ENCODE measurements around the gene PALD1. TPM values are rescaled to one million over a fixed set of nuclear protein-coding genes. Genes with fewer than 3 reads are reported as not detected.

The PALD1 gene
- total RNA-seq, 2 donors from 2014 or later = 17.3 to 19.7 TPM

DNA sequence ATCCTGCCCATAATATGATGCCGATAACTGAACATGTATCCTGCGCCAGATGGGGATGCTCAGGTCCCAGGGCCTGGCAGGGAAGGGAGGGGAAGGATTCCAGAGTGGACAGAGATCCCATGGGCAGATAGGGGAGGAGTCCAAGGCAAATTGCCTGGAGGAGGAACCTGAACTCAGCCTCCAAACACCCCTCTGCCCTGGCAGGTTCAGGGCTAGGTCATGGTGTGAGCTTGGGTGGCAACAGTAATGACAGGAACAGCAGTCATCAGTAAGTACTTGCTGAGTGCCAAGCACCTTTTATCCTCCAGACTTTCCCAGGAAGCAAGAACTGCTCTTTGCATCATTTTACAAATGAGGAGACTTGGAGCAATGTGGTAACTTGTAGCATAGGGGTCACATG lies 3.8 kb upstream of the PALD1 start:
- no peaks in the 10 kb centered on the region for H3K9me3 Mint-ChIP-seq
- H3K9me3 ChIP-seq (ENCODE audit: control insufficient read depth, low read length) = no peaks in the 10 kb centered on the region
- H3K4me3 ChIP-seq (ENCODE audit: low read length) = no peak overlapping the region
- H3K4me1 Mint-ChIP-seq = peaks cover 15% of the 10 kb centered on the region
- no peak overlapping the region for H3K9ac ChIP-seq (ENCODE audit: extremely low read depth, low read length, poor library complexity, severe bottlenecking)
- 90 to 100% methylated on average over 2 of the region's 2 CpGs for WGBS, 2 experiments (ENCODE audit: insufficient coverage in 1 of 2, insufficient read length in 1 of 2)
- no peaks in the 10 kb centered on the region for H3K36me3 ChIP-seq (ENCODE audit: control insufficient read depth, insufficient read depth, low read length)
- peaks cover 3% of the 10 kb centered on the region for H3K4me1 ChIP-seq (ENCODE audit: control insufficient read depth, insufficient read depth, low read length)
- DNase-seq = no peak
- no peak overlapping the region for H3K27ac Mint-ChIP-seq
- H3K27me3 Mint-ChIP-seq (ENCODE audit: insufficient read depth) = peaks cover 4% of the 10 kb centered on the region
- no peaks in the 10 kb centered on the region for H3K27me3 ChIP-seq (ENCODE audit: control insufficient read depth, insufficient read depth, low read length, poor library complexity, severe bottlenecking)
- H3K36me3 Mint-ChIP-seq (ENCODE audit: low read depth) = no peaks in the 10 kb centered on the region
- no peak overlapping the region for H3K4me3 Mint-ChIP-seq
- TF ChIP-seq, protein P1, sequence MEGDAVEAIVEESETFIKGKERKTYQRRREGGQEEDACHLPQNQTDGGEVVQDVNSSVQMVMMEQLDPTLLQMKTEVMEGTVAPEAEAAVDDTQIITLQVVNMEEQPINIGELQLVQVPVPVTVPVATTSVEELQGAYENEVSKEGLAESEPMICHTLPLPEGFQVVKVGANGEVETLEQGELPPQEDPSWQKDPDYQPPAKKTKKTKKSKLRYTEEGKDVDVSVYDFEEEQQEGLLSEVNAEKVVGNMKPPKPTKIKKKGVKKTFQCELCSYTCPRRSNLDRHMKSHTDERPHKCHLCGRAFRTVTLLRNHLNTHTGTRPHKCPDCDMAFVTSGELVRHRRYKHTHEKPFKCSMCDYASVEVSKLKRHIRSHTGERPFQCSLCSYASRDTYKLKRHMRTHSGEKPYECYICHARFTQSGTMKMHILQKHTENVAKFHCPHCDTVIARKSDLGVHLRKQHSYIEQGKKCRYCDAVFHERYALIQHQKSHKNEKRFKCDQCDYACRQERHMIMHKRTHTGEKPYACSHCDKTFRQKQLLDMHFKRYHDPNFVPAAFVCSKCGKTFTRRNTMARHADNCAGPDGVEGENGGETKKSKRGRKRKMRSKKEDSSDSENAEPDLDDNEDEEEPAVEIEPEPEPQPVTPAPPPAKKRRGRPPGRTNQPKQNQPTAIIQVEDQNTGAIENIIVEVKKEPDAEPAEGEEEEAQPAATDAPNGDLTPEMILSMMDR (conservative IDR thresholded peaks at IDR 0.05) = no peak
- H3K27ac ChIP-seq (ENCODE audit: low read depth, low read length) = no peak overlapping the region

DNA sequence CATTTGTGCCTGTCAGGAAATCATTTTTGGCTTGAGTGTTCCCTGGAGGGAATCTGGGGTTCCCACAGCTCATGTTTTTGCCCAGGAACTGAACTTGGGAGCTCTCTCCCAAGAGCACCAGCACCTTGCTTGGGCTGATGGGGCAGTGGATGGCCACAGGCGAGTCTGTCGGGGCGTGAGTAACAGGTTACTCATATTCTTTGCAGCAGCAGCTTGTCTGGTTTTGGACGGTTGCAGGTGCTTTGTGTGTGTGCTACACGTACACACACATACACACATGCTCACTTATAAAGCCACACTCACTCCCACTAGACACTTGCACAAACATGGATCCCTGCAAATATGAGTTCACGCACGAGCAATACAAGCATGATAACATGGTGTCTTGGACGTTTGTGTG lies 2.9 kb upstream of the PALD1 start:
- no peak overlapping the region for H3K9ac ChIP-seq (ENCODE audit: extremely low read depth, low read length, poor library complexity, severe bottlenecking)
- H3K4me1 Mint-ChIP-seq = peaks cover 24% of the 10 kb centered on the region
- no peak overlapping the region for H3K27ac ChIP-seq (ENCODE audit: low read depth, low read length)
- no peaks in the 10 kb centered on the region for H3K27me3 ChIP-seq (ENCODE audit: control insufficient read depth, insufficient read depth, low read length, poor library complexity, severe bottlenecking)
- no peaks in the 10 kb centered on the region for H3K36me3 Mint-ChIP-seq (ENCODE audit: low read depth)
- no peaks in the 10 kb centered on the region for H3K9me3 Mint-ChIP-seq
- H3K27me3 Mint-ChIP-seq (ENCODE audit: insufficient read depth) = peaks cover 4% of the 10 kb centered on the region
- no peak overlapping the region for H3K4me3 Mint-ChIP-seq
- TF ChIP-seq, protein P1 (conservative IDR thresholded peaks at IDR 0.05) = no peak
- no peak for DNase-seq
- no peak overlapping the region for H3K27ac Mint-ChIP-seq
- H3K4me1 ChIP-seq (ENCODE audit: control insufficient read depth, insufficient read depth, low read length) = peaks cover 6% of the 10 kb centered on the region
- WGBS, 2 experiments (ENCODE audit: insufficient coverage in 1 of 2, insufficient read length in 1 of 2) = 91 to 100% methylated on average over 2 to 8 of the region's 8 CpGs
- no peaks in the 10 kb centered on the region for H3K9me3 ChIP-seq (ENCODE audit: control insufficient read depth, low read length)
- H3K4me3 ChIP-seq (ENCODE audit: low read length) = no peak overlapping the region
- no peaks in the 10 kb centered on the region for H3K36me3 ChIP-seq (ENCODE audit: control insufficient read depth, insufficient read depth, low read length)

DNA sequence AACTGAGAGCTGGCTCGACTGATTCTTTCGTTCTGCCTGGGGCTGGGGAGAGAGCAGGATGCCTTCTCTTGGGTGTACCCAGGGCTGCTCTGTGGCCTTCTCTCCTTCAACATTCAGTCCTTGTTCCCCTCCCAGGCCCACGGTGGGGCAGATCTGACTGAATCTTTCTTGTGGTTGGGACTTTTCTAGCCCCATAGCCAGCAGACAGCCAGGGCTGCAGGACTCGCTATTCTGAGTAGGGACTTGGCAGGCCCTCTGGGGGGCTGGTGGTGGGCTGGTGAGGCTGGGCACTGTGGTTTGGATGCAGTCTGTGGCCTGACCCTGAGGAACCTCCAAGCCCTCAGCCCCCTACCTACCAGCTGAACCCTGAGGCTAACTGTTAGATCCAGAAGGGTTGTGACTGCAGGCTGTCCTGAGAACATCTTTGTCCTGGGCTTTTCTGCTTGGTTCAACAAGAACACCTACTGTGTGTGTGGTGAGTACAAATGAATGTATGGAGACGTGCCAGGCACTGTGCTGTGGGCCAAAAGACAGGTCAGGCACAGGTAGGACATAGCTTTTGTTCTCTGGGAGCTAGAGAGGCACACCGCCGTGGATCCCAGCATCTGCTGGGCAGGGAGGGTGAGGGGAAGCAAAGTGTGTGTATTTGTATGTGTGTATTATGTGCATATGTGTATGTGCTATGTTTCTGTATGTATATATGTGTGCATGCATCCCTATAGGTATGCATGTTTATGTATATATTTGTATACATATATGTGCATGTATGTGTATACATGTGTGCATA lies 2.1 kb upstream of the PALD1 start:
- TF ChIP-seq, protein P1 (conservative IDR thresholded peaks at IDR 0.05) = no peak
- H3K4me1 ChIP-seq (ENCODE audit: control insufficient read depth, insufficient read depth, low read length) = peaks cover 6% of the 10 kb centered on the region
- no peak overlapping the region for H3K4me3 ChIP-seq (ENCODE audit: low read length)
- no peak overlapping the region for H3K9ac ChIP-seq (ENCODE audit: extremely low read depth, low read length, poor library complexity, severe bottlenecking)
- Mint-ChIP-seq H3K27me3 (ENCODE audit: insufficient read depth) (peaks cover 4% of the 10 kb centered on the region), H3K9me3 (no peaks in the 10 kb centered on the region), H3K36me3 (ENCODE audit: low read depth) (no peaks in the 10 kb centered on the region), H3K27ac (no peak overlapping the region), H3K4me1 (peaks cover 26% of the 10 kb centered on the region), H3K4me3 (peak overlapping the region; percentile 68)
- no peak for DNase-seq
- H3K36me3 ChIP-seq (ENCODE audit: control insufficient read depth, insufficient read depth, low read length) = no peaks in the 10 kb centered on the region
- 74 to 95% methylated on average over 5 to 7 of the region's 7 CpGs for WGBS, 2 experiments (ENCODE audit: insufficient coverage in 1 of 2, insufficient read length in 1 of 2)
- no peaks in the 10 kb centered on the region for H3K9me3 ChIP-seq (ENCODE audit: control insufficient read depth, low read length)
- H3K27ac ChIP-seq (ENCODE audit: low read depth, low read length) = no peak overlapping the region
- no peaks in the 10 kb centered on the region for H3K27me3 ChIP-seq (ENCODE audit: control insufficient read depth, insufficient read depth, low read length, poor library complexity, severe bottlenecking)
